Endodermal cell (in vitro differentiated cells): ENCODE results near the gene LPIN3. TPM values are rescaled to one million over a fixed set of nuclear protein-coding genes. Genes with fewer than 3 reads are reported as not detected.

Source experiments
- DNase-seq: peaks from one replicate; pipeline ENCODE4 v3.0.0-alpha.2; 2017
- H3K27ac ChIP-seq: 2 replicates; pipeline ENCODE4 v1.5.1; 2013; ENCODE audit warnings: mild to moderate bottlenecking, low read depth, low read length, moderate library complexity
- H3K27me3 ChIP-seq: 2 replicates; pipeline ENCODE4 v1.6.1; 2013; ENCODE audit warnings: mild to moderate bottlenecking, low read length, moderate library complexity; ENCODE audit not compliant: insufficient read depth, control insufficient read depth, poor library complexity, severe bottlenecking
- H3K36me3 ChIP-seq: 2 replicates; pipeline ENCODE4 v1.7.0; 2013; ENCODE audit warnings: mild to moderate bottlenecking, low read length, moderate library complexity; ENCODE audit not compliant: control insufficient read depth, insufficient read depth
- H3K4me1 ChIP-seq: one replicate; pipeline ENCODE4 v1.7.0; 2013; ENCODE audit warnings: low read length; ENCODE audit not compliant: control insufficient read depth, insufficient read depth
- H3K4me3 ChIP-seq: 2 replicates; pipeline ENCODE4 v1.5.1; 2013; ENCODE audit warnings: mild to moderate bottlenecking, low read length, moderate library complexity
- H3K9ac ChIP-seq: 2 replicates; pipeline ENCODE4 v1.6.1; 2013; ENCODE audit warnings: mild to moderate bottlenecking, low read length, moderate library complexity; ENCODE audit not compliant: poor library complexity, severe bottlenecking; ENCODE audit errors: extremely low read depth
- H3K9me3 ChIP-seq: 2 replicates; pipeline ENCODE4 v1.6.1; 2013; ENCODE audit warnings: mild to moderate bottlenecking, low read length, moderate library complexity; ENCODE audit not compliant: control insufficient read depth
- H3K27ac Mint-ChIP-seq: 2 replicates; pipeline ENCODE4 v1.8.0; 2020; ENCODE audit warnings: mixed read lengths
- H3K27me3 Mint-ChIP-seq: 2 replicates; pipeline ENCODE4 v1.8.0; 2021; ENCODE audit warnings: mild to moderate bottlenecking, mixed read lengths; ENCODE audit not compliant: insufficient read depth
- H3K36me3 Mint-ChIP-seq: 2 replicates; pipeline ENCODE4 v1.8.0; 2020; ENCODE audit warnings: low read depth, mixed read lengths
- H3K4me1 Mint-ChIP-seq: 2 replicates; pipeline ENCODE4 v1.8.0; 2020; ENCODE audit warnings: mixed read lengths
- H3K4me3 Mint-ChIP-seq: 2 replicates; pipeline ENCODE4 v1.8.0; 2020; ENCODE audit warnings: mild to moderate bottlenecking, moderate library complexity, mixed read lengths
- H3K9me3 Mint-ChIP-seq: 2 replicates; pipeline ENCODE4 v1.8.0; 2020; ENCODE audit warnings: mild to moderate bottlenecking, mixed read lengths
- WGBS, 2 experiments: methylation state at CpG; one replicate each; pipeline versions ENCODE4 v1.1.5 to v1.1.7; 2013; ENCODE audit warnings: missing lambda C conversion rate in 2 of 2, mixed read lengths in 1 of 2; ENCODE audit not compliant: insufficient coverage in 1 of 2, insufficient read length in 1 of 2; 5-methylcytosine and 5-hydroxymethylcytosine counted together
- total RNA-seq, 2 donors: library from RNA; stranded (reverse); fragmentation: NEBNext Ultra II Directional in 1 of 2; extraction: Animal tissue kit (Norgen Biotek cat#: 25700) in 1 of 2; gene quantifications; 2 replicates in 1 of 2; 3 replicates in 1 of 2; pipeline ENCODE4 v1.2.1, GENCODE V29; 2021
- TF ChIP-seq, protein P1 (sequence below): fragments of 200-600 bp; sonication (generic); conservative IDR thresholded peaks from 2 replicates; pipeline ENCODE4 v1.5.0; 2021; ENCODE audit warnings: antibody characterized with exemption, mild to moderate bottlenecking

The LPIN3 gene
- total RNA-seq, 2 donors from 2014 or later, result 13.1 to 13.2 TPM

DNA sequence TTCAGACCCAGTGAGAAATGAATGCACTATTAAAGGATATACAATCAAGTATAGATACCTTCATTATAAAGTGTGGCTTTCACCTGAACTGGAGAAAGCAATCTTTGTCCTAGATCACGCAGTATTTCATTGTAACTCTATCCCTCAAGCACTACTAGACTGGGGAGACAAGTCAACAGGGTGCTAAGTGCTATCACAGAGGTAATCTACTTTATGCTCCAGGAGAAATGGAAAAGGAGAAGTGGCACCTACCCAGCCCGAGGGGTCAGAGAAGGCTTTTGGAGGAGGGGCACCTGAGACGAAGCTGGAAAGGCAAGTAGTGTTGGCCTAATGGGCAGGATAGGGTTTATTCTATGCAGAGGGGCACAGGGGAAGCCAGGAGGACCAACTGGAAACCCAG, 40.2 kb upstream of the LPIN3 start:
- TF ChIP-seq, protein P1, sequence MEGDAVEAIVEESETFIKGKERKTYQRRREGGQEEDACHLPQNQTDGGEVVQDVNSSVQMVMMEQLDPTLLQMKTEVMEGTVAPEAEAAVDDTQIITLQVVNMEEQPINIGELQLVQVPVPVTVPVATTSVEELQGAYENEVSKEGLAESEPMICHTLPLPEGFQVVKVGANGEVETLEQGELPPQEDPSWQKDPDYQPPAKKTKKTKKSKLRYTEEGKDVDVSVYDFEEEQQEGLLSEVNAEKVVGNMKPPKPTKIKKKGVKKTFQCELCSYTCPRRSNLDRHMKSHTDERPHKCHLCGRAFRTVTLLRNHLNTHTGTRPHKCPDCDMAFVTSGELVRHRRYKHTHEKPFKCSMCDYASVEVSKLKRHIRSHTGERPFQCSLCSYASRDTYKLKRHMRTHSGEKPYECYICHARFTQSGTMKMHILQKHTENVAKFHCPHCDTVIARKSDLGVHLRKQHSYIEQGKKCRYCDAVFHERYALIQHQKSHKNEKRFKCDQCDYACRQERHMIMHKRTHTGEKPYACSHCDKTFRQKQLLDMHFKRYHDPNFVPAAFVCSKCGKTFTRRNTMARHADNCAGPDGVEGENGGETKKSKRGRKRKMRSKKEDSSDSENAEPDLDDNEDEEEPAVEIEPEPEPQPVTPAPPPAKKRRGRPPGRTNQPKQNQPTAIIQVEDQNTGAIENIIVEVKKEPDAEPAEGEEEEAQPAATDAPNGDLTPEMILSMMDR, result no peak
- DNase-seq, result no peak
- H3K9me3 ChIP-seq, result no peaks in the 10 kb centered on the region
- Mint-ChIP-seq H3K27me3 (no peaks in the 10 kb centered on the region), H3K9me3 (no peaks in the 10 kb centered on the region), H3K27ac (no peak overlapping the region), H3K4me3 (no peak overlapping the region), H3K36me3 (no peaks in the 10 kb centered on the region), H3K4me1 (no peaks in the 10 kb centered on the region)
- H3K27ac ChIP-seq, result no peak overlapping the region
- WGBS, 2 experiments, result 79% methylated on average over 2 to 3 of the region's 3 CpGs
- no peaks in the 10 kb centered on the region for H3K4me1 ChIP-seq
- H3K36me3 ChIP-seq, result no peaks in the 10 kb centered on the region
- H3K27me3 ChIP-seq, result peaks cover 5% of the 10 kb centered on the region
- H3K4me3 ChIP-seq, result no peak overlapping the region
- no peak overlapping the region for H3K9ac ChIP-seq

DNA sequence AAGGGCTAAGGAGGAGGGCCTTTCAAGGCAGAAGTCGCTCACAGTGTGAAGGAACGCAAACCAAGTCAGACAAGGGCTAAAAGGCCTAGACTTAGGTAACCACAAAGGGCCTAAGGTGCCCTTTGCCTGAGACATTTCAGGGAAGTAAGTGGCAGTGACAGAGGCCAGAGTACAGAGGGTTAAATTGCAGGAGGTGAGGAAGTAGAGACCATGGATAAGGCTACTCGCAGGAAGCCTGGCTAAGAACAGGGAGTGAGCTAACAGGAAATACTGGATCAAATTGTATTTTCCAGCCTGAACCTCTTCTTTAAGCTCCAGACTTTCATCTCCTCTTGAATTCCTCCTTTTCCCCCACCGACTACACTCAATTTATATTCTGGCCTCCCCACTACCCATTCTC, 39.7 kb upstream of the LPIN3 start:
- Histone ChIP-seq H3K36me3 (no peaks in the 10 kb centered on the region), H3K27ac (no peak overlapping the region), H3K27me3 (peaks cover 5% of the 10 kb centered on the region), H3K9ac (no peak overlapping the region), H3K4me3 (no peak overlapping the region), H3K4me1 (no peaks in the 10 kb centered on the region), H3K9me3 (no peaks in the 10 kb centered on the region)
- TF ChIP-seq, protein P1, result no peak
- H3K4me3 Mint-ChIP-seq, result no peak overlapping the region
- H3K36me3 Mint-ChIP-seq, result no peaks in the 10 kb centered on the region
- H3K27ac Mint-ChIP-seq, result no peak overlapping the region
- no peaks in the 10 kb centered on the region for H3K4me1 Mint-ChIP-seq
- DNase-seq, result no peak
- no peaks in the 10 kb centered on the region for H3K27me3 Mint-ChIP-seq
- 92 to 95% methylated on average over 3 to 4 of the region's 4 CpGs for WGBS, 2 experiments
- no peaks in the 10 kb centered on the region for H3K9me3 Mint-ChIP-seq

DNA sequence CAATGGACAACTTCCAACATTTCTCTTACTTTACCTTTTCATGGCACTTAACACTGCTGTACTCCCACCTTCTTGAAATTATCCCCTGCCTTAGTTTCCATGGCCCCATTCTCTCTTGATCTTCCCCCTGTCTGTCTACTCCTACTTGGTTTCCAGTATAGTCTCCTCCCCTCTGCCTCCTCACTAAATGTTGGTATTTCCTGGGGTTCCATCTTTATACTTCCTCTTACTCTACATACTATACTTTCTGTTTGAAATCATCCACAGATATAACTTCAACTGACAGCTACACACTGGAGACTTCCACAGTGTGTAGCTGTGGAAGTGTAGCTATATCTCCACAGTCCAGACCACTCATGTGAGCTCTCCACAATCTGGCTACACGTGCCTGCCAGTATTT, 36.6 kb upstream of the LPIN3 start:
- H3K27ac ChIP-seq, result no peak overlapping the region
- peaks cover 4% of the 10 kb centered on the region for H3K4me1 Mint-ChIP-seq
- H3K4me3 Mint-ChIP-seq, result no peak overlapping the region
- no peaks in the 10 kb centered on the region for H3K4me1 ChIP-seq
- H3K36me3 Mint-ChIP-seq, result no peaks in the 10 kb centered on the region
- H3K4me3 ChIP-seq, result no peak overlapping the region
- H3K9me3 ChIP-seq, result no peaks in the 10 kb centered on the region
- no peaks in the 10 kb centered on the region for H3K36me3 ChIP-seq
- DNase-seq, result no peak
- WGBS, 2 experiments, result 84 to 100% methylated on average over 1 of the region's 1 CpG
- H3K9ac ChIP-seq, result no peak overlapping the region
- H3K27me3 Mint-ChIP-seq, result no peaks in the 10 kb centered on the region
- no peaks in the 10 kb centered on the region for H3K27me3 ChIP-seq
- H3K27ac Mint-ChIP-seq, result no peak overlapping the region
- TF ChIP-seq, protein P1, result no peak
- H3K9me3 Mint-ChIP-seq, result no peaks in the 10 kb centered on the region
